Measurements from ENCODE around the gene AQP1.
A peak's percentile ranks its signal among the peaks of the same experiment; 100 is the strongest.

The AQP1 gene

GRCh38 chr7:30906515-30907240, 5.0 kb upstream of the AQP1 start:
- DNase-seq (ENCODE audit: low spot score), result no peak

GRCh38 chr7:30907527-30908267, 4.0 kb upstream of the AQP1 start:
- peak; percentile 46 for DNase-seq (ENCODE audit: low spot score)

GRCh38 chr7:30908681-30909080, 3.0 kb upstream of the AQP1 start:
- DNase-seq (ENCODE audit: low spot score), result no peak

GRCh38 chr7:30909431-30909830, 2.2 kb upstream of the AQP1 start:
- DNase-seq (ENCODE audit: low spot score), result no peak

GRCh38 chr7:30910411-30911073, 1.1 kb upstream of the AQP1 start:
- no peak for DNase-seq (ENCODE audit: low spot score)

GRCh38 chr7:30911133-30911532, 520 bp upstream of the AQP1 start:
- DNase-seq (ENCODE audit: low spot score), result no peak

GRCh38 chr7:30912021-30912730, 523 bp downstream of the AQP1 start:
- DNase-seq (ENCODE audit: low spot score), result no peak

GRCh38 chr7:30912731-30912985, 1.0 kb downstream of the AQP1 start:
- DNase-seq (ENCODE audit: low spot score), result no peak

GRCh38 chr7:30912986-30913811, 1.5 kb downstream of the AQP1 start:
- no peak for DNase-seq (ENCODE audit: low spot score)

- no peak for DNase-seq (ENCODE audit: low spot score)
These were observed 2.3 kb downstream of the AQP1 start for GRCh38 chr7:30913821-30914515.

- DNase-seq (ENCODE audit: low spot score), result peak; percentile 69
These were observed 2.9 kb downstream of the AQP1 start for GRCh38 chr7:30914596-30914995.

GRCh38 chr7:30915005-30915601, 3.5 kb downstream of the AQP1 start:
- DNase-seq (ENCODE audit: low spot score), result no peak

GRCh38 chr7:30915751-30916150, 4.1 kb downstream of the AQP1 start:
- DNase-seq (ENCODE audit: low spot score), result no peak

- DNase-seq (ENCODE audit: low spot score), result no peak
These were observed 4.6 kb downstream of the AQP1 start for GRCh38 chr7:30916255-30916654.

- DNase-seq (ENCODE audit: low spot score), result no peak
These were observed 5.1 kb downstream of the AQP1 start for GRCh38 chr7:30916767-30917166.

- no peak for DNase-seq (ENCODE audit: low spot score)
These were observed 5.7 kb downstream of the AQP1 start for GRCh38 chr7:30917216-30917893.

- no peak for DNase-seq (ENCODE audit: low spot score)
These were observed 7.0 kb downstream of the AQP1 start for GRCh38 chr7:30918676-30919075.

- no peak for DNase-seq (ENCODE audit: low spot score)
These were observed 8.4 kb downstream of the AQP1 start for GRCh38 chr7:30920021-30920583.

GRCh38 chr7:30920584-30921539, 9.2 kb downstream of the AQP1 start:
- peak; percentile 67 for DNase-seq (ENCODE audit: low spot score)

Data from AG08396 (cell line).